ENCODE results near the gene BDP1. TPM values are rescaled to one million over a fixed set of nuclear protein-coding genes. Genes with fewer than 3 reads are reported as not detected.

The BDP1 gene
- total and polyA plus RNA-seq, 12 donors, result 5.3 to 19.8 (median 17.1) TPM

DNA sequence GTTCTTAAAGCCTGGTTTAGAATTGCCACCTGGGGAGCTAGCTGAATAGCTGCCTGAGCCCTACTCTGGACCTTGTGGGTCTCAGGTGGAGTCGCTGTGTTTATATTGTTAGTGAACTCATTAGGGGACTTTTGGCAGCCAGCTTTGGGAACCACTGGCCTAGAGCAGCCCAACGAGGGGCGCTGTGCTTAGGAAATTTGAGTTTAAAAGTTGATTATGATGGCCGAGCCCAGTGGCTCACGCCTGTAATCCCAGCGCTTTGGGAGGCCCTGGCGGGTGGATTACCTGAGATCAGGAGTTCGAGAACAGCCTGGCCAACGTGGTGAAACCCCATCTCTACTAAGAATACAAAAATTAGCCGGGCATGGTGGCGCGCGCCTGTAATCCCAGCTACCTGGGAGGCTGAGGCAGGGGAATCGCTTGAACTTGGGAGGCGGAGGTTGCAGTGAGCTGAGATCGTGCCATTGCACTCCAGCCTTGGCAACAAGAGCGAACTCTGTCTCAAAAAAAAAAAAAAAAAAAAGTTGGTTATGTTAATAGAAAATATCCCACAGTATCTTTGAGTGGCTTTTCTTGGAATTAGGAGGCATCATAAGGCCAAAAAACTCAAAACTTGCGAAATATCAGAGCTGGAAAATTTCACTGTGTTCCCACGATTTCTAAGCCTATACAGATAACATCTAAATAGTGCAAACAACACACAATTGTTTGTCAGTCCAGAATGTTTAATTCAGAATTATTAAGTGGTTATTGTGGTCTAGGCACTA, 132.5 kb downstream of the BDP1 start:
- Histone ChIP-seq H3K4me3 (peak overlapping the region; percentile 35 to 98 (median 76)), H3K27ac (peak overlapping the region; percentile 77 to 91 (median 82)), H3K27me3 (no peaks in the 10 kb centered on the region), H3K9me3 (no peaks in the 10 kb centered on the region), H3K4me1 (peaks cover 0 to 30% (median 18%) of the 10 kb centered on the region in 9 donors), H3K36me3 (peaks cover 0 to under 1% (median 0%) of the 10 kb centered on the region in 9 donors)
- intact Hi-C loops (cut with DNase I), result loop anchor here in 4 of 10 donors (5.0 to 10.0 kb wide), 3 partner anchors 159 to 169 kb away; no protein-coding TSS in a partner anchor
- ATAC-seq (peak in 2 of 8 donors; percentile 0 to 5), DNase-seq (no peak)
- WGBS, 2 donors, result 71% methylated on average over 19 of the region's 19 CpGs
- TF ChIP-seq, protein P1, sequence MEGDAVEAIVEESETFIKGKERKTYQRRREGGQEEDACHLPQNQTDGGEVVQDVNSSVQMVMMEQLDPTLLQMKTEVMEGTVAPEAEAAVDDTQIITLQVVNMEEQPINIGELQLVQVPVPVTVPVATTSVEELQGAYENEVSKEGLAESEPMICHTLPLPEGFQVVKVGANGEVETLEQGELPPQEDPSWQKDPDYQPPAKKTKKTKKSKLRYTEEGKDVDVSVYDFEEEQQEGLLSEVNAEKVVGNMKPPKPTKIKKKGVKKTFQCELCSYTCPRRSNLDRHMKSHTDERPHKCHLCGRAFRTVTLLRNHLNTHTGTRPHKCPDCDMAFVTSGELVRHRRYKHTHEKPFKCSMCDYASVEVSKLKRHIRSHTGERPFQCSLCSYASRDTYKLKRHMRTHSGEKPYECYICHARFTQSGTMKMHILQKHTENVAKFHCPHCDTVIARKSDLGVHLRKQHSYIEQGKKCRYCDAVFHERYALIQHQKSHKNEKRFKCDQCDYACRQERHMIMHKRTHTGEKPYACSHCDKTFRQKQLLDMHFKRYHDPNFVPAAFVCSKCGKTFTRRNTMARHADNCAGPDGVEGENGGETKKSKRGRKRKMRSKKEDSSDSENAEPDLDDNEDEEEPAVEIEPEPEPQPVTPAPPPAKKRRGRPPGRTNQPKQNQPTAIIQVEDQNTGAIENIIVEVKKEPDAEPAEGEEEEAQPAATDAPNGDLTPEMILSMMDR (IDR thresholded peaks at IDR 0.05), result no peak

DNA sequence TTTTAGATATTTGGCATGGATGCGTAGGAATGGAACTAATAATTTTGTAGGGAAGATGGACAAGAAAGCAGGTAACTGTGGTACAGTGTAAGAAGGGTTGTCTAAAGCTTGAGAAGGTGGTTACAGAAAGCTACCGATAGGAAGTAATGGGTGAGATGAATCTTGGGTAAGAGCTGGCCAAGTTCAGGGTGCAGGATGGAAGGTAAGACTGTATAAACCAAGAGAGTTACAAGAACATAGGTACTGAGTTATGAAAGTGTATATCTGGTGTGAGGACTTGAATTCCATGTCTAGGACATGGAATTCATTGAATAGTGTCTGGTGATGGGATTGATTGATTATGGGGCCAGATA, 133.1 kb downstream of the BDP1 start:
- Histone ChIP-seq H3K36me3 (peaks cover 0 to 6% (median 0%) of the 10 kb centered on the region in 9 donors), H3K9me3 (no peaks in the 10 kb centered on the region), H3K4me3 (peak overlapping the region in 2 of 10 donors; percentile 68 to 96), H3K4me1 (peaks cover 0 to 30% (median 18%) of the 10 kb centered on the region in 9 donors), H3K27ac (no peak overlapping the region), H3K27me3 (no peaks in the 10 kb centered on the region)
- ATAC-seq, result no peak
- 97% methylated on average over 2 of the region's 2 CpGs for WGBS, 2 donors
- no peak for DNase-seq
- intact Hi-C loops (cut with DNase I), result loop anchor here in 4 of 10 donors (5.0 to 10.0 kb wide), 3 partner anchors 159 to 169 kb away; no protein-coding TSS in a partner anchor
- TF ChIP-seq, protein P1 (IDR thresholded peaks at IDR 0.05), result no peak

DNA sequence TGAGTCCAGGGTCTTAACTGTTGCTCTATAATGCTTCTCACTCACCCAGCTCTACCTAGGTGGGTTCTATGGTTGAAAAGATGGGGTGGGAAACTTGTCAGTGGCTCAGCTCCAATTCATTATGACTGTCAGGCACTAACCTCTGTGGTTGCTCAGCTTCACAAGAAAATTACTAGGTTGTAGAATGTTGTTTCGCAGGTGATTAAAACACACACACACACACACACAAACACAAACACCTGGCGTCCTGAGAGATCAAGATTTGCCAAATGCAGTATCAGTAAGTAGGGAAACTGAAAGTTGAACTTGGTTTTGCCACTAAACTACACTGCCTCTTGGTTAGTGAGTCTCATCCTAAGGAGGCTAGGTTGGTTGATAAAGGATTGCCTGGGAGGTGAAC, 134.5 kb downstream of the BDP1 start:
- intact Hi-C loops (cut with DNase I), result loop anchor here in 4 of 10 donors (5.0 to 10.0 kb wide), 3 partner anchors 157 to 167 kb away; no protein-coding TSS in a partner anchor

DNA sequence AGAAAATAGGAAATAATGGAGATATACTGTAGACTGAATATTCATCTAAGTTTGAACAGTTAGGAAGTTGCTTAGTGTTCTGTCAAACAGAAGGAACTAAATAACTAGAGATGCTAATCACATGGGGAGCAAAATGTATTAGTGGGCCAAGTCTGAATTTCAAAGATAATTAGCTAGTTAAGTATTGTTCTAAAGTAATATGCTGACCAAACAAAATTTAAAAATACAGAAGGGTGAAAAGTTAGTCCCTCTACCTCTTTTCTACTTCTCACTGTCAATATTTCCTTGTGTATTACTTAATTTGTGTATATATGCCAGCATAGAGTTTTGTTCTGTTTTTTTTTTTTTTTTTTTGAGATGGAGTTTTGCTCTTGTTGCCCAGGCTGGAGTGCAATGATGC, 135.6 kb downstream of the BDP1 start:
- H3K27me3 ChIP-seq, result no peaks in the 10 kb centered on the region
- intact Hi-C loops (cut with DNase I), result no loop called here

More for the DNA sequence above, 134.5 kb downstream of the BDP1 start:
- Histone ChIP-seq H3K36me3 (peaks cover 0 to 13% (median 0%) of the 10 kb centered on the region in 9 donors), H3K27ac (no peak overlapping the region), H3K4me3 (no peak overlapping the region), H3K27me3 (no peaks in the 10 kb centered on the region), H3K4me1 (peaks cover 0 to 30% (median 18%) of the 10 kb centered on the region in 9 donors), H3K9me3 (no peaks in the 10 kb centered on the region)
- TF ChIP-seq, protein P1 (IDR thresholded peaks at IDR 0.05), result no peak
- no peak for DNase-seq
- whole genome bisulfite sequencing, 2 donors, result 48 to 94% methylated on average over 2 of the region's 2 CpGs
- no peak for ATAC-seq

More for the DNA sequence above, 135.6 kb downstream of the BDP1 start:
- ATAC-seq (no peak), DNase-seq (no peak)
- Histone ChIP-seq H3K36me3 (peaks cover 0 to 23% (median 0%) of the 10 kb centered on the region in 9 donors), H3K27ac (no peak overlapping the region), H3K4me1 (peaks cover 0 to 29% (median 18%) of the 10 kb centered on the region in 9 donors), H3K4me3 (no peak overlapping the region), H3K9me3 (no peaks in the 10 kb centered on the region)
- TF ChIP-seq, protein P1 (IDR thresholded peaks at IDR 0.05), result no peak

Data from heart right ventricle (tissue), 16 donors.